NCI-H1436 (cell line): ENCODE data around the gene HECW1.

Source experiments
- DNase-seq: peaks from one replicate; lab custom pipeline; 2025; lab: John Stamatoyannopoulos, UW

Gene HECW1

DNA sequence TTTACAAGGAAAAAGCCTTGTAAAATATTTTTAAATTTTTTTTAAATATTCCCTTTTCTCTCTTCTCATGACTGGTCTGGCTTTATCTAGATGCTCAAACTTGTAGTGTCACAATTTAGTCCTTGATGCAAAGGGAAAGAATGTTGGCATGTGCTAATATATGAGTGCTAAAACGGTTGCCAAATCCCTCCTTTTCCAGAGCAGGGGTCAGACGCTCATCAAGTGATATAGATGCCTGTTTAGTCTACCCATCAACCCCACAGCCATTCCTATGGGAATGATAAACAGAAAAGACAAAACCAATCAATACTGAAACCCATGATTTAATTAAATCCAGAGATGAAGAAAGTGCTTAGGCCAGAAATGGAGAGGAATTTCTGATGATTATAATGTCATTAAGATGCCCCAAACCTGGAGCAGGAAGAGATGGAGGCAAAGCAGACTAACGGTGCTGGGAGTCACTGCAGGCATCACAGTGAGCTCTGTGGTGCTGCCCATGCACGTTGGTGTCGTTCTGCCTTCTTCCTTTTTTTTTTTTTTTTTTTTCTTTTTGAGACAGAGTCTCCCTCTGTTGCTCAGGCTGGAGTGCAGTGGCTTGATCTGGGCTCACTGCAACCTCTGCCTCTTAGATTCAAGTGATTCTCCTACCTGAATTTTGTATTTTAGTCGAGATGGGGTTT lies 260.4 kb downstream of the HECW1 start:
- DNase-seq: no peak

DNA sequence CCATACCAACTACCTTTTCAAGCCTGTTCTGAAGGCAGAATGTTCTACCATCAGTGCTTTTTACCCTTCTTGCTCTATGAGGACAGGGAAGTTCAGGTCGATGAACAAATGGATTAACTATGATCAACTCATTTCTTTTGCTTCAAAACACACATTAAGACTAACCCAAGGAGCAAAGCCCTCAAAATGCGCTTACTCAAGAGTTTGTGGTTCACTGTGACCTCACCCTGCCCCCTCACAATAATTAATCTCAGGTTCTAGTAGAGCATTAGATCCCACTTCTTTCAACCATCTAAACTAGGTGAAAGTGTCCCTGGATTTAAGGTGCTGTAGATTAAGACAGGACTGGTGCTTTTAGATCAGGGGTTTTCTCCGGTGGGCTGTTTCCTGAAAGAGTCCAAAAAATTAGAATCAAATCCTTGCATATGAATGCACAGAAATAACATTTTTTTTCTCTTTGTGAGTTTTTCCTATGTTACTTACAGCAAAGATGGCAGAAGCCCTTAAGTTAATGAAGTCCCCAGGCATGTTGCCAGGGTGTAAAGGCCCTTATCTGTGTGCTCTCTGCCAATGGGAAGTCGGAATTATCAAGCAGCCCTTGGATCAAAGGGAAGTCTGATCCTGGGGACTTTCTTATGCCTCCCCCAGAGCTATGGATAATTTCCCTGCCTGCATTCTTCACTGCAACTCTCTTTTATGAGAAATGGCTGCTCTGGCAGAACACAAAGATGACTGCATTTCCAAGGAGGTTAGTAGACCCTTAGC lies 264.9 kb downstream of the HECW1 start:
- no peak for DNase-seq

DNA sequence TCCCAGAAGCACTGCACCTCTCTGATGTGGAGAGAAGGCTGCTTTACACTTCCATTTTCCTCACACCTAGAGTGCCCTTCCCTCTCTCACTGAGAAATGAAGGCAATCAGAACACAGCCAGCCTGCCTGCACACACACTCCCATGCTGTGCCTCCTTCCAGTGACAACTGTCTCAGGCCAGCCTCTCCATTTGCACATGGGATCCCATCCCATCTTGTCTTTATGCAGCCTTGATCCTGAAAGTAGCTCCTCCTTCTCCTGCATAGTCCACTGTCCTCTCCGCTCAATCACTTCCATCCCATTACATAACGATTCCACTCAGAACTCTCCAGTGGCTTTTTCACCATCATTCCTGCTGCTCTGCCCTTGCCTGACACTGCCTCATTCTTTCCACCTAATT lies 266.8 kb downstream of the HECW1 start:
- DNase-seq: no peak

DNA sequence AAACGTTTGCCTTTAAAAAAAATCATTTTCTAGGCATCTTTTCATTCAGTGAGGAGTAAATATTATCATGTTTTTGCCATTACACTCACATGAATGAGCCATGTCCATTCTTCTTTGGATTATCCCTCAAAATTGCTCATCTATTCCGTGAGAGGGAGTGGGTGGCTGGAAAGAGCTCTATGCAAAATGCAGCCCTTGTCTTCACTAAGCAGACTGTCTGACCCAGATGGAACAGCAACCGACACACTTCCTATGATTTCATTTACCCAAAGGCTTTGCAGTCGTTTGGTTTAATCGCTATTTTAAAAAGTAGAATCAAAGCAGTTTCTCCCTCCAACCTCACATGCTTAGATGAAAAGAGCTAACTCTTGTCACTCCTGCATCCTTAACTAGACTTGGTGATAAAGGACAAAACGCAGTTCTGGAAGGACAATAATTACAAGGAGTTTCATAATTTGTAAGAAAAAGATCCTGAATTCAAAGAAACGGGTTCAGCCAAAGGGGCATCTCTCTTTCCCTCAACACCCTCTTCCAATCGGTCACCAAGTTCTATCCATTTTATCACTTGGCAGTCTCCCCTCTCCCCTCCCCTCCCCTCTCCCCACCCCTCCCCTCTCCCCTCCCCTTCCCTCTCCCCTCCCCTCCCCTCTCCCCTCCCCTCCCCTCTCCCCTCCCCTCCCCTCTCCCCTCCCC lies 272.3 kb downstream of the HECW1 start:
- DNase-seq: no peak

DNA sequence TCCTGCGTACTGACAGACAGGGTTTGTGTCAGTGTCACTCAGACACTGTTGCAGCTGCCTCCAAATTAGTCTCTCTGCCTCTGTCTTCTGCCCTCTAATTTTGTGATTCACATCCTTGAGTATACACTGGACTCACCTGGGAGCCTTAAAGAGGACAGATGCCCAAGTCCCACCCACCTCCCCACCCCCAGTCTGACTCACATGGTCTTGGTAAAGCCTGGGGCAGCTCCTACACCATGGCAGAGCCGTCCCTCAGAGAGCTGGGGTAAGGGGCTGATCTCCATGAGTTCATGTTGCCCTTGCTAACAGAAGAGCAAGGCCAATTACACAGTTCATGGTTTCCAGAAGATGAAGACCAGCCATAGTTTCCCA lies 272.8 kb downstream of the HECW1 start:
- DNase-seq: no peak

DNA sequence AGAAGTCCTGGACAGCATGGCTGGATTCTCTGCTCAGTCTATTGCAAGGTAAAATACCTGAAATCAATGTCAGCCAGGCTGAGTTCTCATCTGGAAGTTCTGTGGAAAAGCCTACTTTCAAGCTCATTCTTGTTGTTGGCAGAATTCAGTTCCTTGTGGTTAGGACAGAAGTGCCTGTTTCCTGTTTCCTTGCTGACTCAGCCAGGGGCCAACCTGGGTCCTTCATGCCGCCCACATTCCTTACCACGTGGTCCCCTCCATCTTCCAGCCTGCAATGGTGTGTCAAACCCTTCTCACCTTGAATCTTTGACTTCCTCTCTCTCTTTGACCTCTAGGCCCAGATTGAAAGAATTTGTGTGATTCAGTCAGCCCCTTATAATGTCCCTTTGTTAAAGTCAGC lies 273.4 kb downstream of the HECW1 start:
- DNase-seq: no peak

DNA sequence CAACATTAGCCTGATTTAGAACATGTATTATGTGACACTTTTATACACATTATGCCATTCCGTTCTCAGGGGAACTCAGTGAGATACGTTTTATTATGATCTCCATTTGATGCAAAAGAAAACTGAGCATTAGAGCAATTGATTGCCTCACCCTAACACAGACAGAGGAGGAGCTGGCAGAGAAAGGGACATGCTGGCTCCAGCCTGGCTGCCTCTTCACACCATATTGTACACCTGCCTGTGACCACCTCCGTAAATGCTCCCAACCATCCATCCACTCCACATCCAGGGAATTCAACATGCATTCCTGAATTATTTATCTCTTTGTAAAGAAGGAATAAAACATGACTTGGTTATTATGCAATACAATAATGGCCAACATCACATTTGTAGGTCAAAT lies 275.5 kb downstream of the HECW1 start:
- DNase-seq: no peak

DNA sequence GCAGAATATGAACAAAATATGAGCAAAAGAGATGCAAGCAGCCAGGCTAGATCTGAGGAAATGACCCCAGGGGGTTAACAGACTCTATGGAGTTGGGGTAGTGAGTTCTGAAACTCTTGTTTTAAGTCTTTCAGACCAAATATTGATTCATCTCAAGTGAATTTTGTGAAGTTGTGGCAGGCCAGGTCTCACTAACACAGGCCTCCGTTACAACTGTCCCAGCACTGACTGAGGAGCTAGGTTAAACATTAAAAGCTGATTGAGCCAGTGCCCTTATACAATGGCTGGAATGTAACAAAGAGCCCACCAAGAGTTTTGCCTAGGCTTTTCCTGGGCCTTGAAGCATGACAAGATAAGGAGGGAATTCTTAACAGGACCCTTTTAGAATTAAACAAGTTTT lies 278.1 kb downstream of the HECW1 start:
- no peak for DNase-seq

DNA sequence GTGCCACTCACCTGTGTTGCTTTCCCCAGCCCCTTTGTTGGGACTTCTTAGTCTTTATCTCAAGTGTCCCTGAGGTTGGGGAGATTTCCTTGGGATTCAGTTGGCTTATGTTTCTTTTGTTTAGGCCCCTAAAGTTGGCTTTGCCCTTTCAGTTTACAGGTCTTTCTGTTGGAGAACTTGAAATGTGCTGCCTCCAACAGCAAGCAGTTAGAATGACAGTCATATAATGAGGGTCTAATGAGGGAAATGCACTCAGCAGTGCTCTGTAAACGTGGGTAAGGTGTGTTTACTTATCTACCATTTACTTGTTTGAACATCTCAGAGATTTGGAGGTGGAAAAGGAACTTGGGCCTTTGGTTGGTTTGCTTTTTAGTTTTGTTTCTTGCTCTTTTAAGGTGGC lies 279.1 kb downstream of the HECW1 start:
- DNase-seq: no peak

DNA sequence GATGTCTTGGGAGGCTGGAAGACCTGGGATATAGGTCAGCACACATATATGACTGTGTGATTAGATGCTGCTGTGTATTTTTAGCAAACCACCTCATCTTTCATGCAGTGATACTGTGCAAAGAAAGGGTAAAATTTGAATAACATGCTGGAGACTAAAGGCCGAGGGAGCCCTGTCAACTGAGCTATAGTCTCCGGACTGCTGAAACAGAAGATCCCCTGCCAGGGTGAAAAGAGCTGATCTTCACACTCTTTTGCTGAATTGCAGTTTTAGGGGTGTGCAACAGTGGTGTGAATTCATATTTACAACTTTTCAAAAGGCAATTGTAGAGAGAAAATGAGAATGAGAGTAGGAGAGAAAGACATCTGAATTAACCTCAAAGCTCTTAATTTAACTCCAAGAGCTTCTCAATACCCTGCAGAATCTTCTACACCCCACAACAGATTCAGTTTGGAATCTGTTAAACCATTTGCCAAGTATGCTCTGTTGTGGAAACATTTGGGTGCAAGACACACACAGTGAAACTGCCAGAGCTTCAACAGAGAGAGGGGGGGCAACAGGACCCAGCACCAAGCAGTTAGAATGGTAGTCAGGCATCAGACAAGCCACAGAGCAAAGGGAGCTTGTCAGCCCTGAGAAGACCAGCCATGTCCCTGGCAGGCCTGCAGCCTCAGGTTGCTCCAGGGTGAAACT lies 280.3 kb downstream of the HECW1 start:
- no peak for DNase-seq

DNA sequence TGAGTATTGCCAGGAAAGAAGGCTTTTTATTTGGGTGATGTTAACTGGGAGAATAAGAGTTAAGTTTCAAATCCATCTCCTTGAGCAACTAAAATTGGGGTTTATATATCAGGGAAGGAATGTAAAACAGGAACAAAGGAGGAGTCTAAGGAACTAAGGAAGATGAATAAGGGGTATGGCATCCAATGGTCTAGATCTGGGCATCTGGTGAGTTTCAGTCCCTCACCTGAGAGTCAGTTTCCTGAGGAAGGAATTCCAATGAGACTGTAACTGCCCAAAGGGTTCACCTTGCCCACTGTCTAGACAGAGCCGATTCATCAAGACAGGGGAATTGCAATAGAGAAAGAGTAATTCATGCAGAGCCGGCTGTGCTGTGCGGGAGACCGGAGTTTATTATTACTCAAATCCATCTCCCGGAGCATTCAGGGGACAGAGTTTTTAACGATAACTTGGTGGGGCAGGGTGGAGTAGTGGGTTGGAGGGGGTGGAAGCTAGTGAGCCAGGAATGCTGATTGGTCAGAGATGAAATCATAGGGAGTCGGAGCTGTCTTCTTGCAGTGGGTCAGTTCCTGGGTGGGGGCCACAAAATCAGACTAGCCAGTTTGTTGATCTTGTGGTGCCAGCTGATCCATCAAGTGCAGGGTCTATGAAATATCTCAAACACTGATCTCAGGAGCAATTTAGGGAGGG lies 282.1 kb downstream of the HECW1 start:
- DNase-seq: no peak

DNA sequence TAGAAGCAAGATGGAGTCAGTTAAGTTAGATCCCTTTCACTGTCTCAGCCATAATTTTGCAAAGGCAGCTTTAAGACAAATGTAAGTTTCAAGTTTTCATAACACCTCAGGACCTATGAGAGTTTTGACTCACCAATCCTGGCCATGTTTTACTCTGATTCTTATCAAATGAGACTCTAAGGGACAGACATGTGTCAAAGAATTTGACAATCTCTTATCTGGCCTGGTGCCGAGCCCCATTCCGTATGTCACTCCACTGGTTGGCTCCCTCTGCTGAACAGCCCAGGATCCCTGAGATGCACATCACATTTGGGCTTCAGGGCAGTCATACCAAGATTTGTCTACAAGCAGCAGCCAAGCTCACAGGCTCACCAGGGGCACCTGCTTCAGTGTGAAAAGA lies 282.9 kb downstream of the HECW1 start:
- no peak for DNase-seq

DNA sequence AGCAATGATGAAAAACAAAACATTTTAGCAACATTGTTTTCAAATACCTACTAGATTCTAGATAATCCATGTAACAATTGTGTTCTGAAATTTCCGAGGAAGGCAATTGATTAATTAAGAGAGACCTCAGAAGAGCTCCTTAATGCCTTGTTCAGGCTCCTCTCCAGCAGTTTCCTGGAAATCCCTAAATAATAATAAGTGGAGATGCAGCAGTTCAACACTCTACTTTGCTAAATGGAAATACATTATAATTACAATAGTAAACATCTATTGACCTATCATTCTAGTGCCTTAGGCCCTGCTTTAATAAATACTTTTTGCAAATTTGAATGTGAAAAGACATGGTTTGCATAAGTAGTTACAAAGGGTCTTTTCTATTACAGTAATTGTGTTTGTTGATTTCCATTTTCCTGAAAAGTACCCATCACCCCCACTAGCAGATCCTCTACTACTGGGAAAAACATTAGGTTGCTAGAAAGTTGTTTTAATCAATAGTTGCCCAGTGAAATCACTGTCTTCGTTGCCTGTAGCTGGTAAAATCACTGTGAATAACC lies 283.8 kb downstream of the HECW1 start:
- no peak for DNase-seq

DNA sequence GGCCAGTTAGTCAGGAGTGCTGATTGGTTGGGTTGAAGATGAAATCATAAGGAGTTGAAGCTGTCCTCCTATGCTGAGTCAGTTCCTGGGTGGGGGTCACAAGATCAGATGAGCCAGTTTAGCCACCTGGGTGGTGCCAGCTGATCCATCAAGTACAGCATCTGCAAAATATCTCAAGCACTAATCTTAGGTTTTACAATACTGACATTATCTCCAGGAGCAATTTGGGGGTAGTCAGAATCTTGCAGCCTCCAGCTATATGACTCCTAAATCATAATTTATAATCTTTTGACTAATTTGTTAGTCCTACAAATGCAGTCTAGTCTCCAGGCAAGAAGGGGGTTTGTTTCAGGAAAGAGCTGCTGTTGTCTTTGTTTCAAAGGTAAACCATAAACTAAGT lies 286.4 kb downstream of the HECW1 start:
- DNase-seq: no peak

DNA sequence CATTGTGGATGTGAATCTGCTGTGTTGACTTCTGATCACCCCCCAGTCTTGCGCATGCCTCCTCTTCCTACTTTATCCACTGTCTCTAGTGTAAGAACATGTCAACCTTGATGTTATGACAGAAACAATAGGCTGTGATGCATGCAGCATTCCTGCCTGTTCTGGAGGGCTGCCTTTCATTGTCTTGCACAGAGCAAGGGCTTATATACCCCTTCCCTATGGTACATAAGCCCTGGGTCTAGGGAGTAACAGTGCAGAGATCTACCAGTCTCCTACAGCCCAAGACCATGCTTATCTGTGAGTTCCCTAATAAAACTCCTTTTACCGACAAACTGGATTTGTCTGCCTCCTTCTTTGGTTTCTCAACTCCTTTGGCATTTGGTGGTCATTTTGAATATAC lies 293.5 kb downstream of the HECW1 start:
- no peak for DNase-seq

DNA sequence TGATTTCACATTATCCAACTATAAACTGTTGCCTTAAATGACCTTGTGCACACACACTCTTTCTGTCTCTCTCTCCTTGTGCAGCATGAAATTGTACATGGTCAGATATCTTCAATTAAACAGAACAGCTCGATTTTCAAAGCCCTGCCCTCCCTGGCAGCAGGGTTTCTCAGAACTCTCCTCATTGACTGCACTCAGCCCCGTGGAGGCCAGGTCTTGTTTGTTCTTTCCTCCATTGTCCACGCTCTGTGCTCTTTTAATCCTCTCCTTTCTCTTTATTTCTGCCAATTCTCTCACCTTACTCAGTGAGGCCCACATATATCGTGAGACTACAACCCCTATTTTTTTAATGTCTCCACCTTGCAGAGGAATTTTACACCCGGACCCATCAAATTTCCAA lies 294.5 kb downstream of the HECW1 start:
- DNase-seq: no peak

DNA sequence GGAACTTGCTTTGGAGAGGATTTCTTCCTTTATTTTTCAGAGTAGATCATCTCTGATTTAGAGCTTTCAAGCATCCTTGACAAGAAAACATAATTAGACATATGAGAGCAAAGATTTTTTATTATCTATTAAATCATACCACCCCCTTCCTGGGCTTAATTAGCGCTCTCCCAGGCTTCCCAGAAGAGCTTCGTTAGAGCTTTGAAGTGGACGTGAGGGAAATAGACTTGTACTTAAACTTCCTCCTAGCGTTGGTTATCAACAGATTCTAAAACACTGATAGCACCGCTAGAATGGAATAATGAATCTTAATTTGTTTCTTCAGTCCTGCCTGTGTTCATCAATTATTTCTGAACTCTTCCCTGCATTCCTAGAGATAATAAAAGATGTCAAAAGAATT lies 296.5 kb downstream of the HECW1 start:
- no peak for DNase-seq

DNA sequence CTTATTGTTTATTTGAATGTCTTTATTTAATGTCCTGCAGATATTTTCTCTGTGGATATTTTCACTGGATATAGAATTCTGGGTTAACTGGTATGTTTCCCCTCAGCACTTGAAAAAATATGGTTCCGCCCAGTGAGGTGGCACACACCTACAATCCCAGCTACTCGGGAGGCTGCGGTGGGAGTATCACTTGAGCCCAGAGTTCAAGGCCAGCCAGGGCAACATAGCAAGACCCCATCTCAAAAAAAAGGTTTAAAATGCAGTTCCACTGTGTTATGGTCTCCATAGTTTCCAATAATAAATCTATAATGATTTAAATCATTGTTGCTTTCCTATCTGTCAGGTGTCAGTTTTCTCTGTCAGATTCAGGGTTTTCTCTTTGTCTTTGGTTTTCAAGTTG lies 305.0 kb downstream of the HECW1 start:
- DNase-seq: no peak

DNA sequence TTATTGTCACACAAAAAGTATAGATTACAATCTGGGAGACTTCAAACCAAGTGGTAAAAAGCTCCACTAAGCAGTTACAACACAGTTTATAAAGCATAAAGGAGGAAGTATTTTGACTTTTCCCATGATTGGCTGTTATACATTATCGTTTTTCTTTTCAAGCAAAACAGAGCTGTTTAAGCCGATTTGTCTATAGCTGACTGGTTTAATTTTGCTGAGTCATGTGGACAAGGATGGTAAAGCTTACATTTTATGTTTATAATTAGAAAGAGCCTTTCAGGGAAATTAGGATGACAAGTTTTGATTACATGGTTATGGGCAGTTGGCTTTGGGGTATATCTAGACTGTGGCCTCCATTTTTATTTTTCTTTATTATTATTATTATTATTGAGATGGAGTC lies 318.0 kb downstream of the HECW1 start:
- no peak for DNase-seq

DNA sequence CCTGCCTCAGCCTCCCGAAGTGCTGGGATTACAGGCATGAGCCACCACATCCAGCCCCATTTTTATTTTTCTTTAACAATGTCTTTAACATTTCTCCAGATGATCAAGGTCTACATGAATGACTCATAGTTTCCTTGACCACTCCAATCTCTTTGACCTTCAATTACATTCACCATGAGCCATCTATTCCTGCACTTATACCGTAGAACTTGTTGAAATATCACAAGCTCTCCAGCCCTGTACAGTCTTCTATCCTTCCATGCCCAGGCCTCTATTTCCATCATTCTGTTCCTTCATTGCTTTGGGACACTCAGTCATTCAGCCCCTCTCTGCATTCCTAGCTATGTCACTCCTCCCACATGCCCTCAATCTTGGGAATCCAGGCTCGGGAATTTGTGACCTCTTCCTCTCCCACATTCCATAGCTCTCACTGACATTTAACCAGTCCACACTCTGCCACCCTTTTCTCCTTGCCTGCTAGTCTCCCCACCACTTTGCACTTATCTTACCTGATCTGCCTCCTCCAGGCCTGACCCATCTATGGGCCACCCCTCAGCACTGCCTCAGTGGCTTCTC lies 318.7 kb downstream of the HECW1 start:
- DNase-seq: no peak

DNA sequence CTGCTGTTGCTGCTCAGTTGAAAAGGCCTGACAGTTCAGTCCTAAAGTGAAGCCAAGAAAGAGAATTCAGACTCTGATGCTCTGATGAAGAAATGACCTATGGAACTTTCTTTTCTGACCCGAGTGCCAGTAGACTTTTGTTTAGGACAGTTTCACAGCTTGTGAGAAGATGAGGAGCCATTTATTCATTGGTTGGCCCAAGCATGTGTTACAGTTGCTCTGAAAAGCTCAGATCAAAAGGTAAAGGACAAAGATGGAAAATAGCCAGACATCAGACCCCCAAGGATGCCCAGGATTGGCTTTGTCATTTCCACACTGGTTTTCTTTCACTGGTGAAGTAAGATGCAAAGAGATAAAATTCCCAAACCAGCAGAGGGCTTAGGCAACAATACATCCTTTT lies 321.2 kb downstream of the HECW1 start:
- DNase-seq: no peak

DNA sequence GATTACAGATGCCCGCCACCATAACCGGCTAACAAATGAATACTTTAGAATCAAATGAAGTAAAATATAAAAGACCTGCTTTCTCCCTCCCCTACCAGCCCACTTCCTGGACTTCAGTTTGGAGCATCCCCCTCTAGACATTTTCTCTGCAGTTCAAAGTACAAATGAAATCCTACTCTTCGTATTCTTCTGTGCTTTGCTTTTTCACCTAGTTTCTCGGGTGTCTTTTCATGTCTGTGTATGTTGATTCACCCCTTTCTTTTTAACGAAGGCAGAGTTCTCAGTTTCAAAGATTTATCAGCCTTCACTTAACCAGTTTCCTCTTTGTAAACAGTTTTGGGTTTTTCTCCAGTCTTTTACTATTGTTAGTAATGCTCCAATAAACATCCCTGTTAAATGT lies 324.6 kb downstream of the HECW1 start:
- DNase-seq: no peak
